GM12865 (cell line): Measurements from ENCODE around the gene GHRH.
A peak's percentile ranks its signal among the peaks of the same experiment; 100 is the strongest.

Experiments
- DNase-seq: peaks from one replicate; pipeline ENCODE4 v3.0.0; 2010; ENCODE audit warnings: low read depth
- H3K4me3 ChIP-seq: 2 replicates; pipeline ENCODE4 v1.5.1; 2011; ENCODE audit warnings: mild to moderate bottlenecking, low read depth, low read length, control low read depth
- CTCF ChIP-seq: IDR thresholded peaks from 2 replicates; pipeline ENCODE4 v1.5.1; 2011; ENCODE audit warnings: low read length, control low read depth, low read depth, inconsistent platforms; ENCODE audit not compliant: insufficient read depth; ENCODE audit errors: missing control alignments

The GHRH gene

DNA sequence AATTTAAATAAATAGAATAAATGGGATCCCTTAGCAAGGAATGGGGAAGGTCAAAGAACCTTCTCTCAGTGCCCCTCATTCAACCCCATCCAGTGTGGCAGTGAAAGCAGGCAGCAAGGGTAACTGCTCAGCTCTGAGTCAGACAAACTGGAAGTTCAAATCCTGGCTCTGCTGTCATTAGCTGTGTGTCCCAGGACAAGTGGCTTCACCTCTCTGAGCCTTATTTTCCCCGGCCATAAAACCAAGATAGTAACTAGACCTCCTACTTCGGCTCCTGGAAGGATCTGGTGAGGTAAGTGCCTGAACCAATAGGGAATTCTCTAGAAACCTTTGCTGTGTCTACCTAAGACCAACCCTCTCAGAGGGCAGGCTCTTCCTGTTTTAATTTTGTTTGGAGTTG lies 4.1 kb downstream of the GHRH start:
- TF ChIP-seq CTCF: no peak
- no peak overlapping the region for H3K4me3 ChIP-seq
- DNase-seq: no peak

DNA sequence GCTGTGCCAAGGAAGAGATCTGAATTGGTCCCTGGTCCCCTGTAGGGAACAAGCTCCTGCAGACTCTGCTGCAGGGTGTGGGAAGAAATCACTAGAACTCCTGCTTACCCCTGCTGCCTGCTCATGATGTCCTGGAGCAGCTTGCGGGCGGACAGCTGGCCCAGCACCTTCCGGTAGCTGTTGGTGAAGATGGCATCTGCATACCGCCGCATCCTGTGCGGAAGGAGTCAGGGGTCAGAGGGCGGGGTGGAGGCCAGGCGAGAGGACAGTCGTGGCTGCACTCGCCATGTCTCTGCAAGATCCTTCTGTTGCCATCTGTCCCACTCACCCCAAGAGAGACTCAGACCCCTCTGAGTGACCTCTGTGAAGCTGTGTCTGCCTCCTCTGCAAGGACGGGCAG lies 5.3 kb downstream of the GHRH start:
- TF ChIP-seq CTCF: no peak
- DNase-seq: no peak
- H3K4me3 ChIP-seq: no peak overlapping the region

DNA sequence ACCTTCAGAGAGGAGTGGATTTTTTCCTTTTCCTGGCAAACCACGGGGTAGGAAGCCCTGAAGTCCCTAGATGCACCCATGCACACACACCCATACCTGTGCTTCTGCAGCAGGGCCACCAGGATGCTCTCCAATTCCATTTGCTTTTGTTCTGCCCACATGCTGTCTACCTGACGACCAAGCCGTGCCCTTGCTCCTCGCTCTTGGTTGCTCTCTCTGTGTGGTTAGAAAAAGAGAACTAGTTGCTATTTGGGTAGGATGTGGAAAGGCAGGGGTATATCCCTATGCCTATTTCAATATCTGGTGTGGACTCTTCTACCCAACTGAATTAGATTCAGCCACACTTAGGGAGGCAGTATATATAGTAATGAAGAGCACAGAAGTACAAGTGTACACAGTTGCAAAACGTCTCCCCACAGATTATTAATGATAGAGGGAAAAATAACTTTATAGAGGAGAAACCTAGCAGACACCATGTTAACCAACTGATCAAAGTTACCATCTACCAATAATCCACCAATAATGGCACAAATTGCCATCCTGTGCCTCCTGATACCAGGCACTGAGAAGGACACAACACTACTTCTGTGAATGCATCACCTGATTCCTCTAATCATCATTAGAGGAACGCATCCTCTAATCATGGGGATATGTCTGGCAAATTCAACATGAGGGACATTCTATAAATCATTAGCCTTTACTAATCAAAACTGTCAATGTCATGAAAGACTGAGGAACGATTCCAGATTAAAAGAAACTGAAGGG lies 7.3 kb downstream of the GHRH start:
- TF ChIP-seq CTCF: peak; percentile 2
- no peak overlapping the region for H3K4me3 ChIP-seq
- DNase-seq: peak; percentile 36

DNA sequence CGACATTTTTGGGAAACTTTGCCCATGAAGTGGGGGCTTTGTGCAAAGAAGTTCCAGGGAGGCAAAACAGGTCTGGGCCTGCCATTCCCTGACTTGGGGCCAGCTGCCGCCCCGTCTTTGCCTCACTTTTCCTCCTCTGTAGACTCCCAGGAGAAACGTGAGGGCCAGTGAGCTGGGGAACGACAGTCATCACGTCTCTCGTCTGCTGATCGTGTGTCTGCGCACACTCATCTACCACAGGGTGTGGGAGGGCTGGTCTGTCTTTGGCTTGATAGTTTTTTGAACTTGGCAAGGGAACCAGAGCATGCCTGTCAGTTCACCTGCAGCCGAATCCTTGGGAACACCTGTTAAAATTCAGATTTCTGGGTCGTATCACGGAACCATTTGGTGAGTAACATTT lies 8.5 kb downstream of the GHRH start:
- no peak overlapping the region for H3K4me3 ChIP-seq
- no peak for DNase-seq
- no peak for TF ChIP-seq CTCF

DNA sequence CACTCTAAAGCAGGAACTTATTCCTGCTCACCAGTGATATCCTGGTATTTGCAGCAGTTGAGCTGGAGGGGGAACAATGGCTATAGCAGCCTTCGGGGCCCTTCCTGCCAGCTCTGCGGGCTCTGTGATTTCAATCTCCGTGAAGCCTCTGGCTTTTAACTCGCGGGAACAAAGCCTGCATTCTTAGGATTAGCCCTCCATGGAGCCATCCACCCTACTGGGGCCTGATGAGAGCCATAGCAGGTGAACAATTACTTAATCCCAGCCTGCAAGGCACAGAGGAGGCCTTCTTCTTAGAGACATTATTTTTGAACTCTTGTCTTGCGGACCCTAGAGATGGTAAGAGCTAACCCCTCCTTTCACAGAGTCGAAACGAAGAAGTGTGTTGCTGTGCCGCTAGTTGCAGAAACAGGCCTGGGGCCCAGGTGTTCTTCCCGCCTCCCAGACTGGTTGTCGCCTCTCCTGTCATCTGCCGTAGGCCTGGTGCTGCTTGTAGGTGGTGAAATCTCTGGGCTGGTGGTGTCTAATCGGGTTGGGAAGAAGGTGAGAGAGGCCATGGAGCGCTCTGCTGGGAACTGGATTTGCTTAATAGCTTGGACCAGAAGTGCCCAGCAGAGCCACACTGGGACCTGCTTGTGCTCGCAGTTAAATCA lies 9.7 kb downstream of the GHRH start:
- DNase-seq: no peak
- no peak for TF ChIP-seq CTCF
- H3K4me3 ChIP-seq: no peak overlapping the region

DNA sequence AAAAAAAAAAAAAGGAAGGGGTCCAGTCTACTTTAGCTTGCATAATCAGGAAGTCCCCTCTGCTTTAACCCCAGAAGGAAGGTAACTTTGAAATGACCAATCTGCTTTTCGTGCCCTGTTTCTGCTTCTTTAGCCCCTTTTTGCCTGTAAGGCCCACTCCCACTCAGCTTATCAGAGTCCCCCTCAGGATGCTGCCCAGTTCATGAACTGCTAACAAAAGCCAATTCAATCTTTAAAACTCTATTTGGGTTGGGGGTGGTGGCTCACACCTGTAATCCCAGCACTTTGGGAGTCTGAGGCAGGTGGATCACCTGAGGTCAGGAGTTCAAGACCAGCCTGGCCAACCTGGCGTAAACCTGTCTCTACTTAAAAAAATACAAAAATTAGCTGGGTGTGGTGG lies 12.3 kb downstream of the GHRH start:
- DNase-seq: no peak
- no peak for TF ChIP-seq CTCF
- H3K4me3 ChIP-seq: no peak overlapping the region
